DOHH2 (cell line): ENCODE data around the gene GINS3.

Experiments
- H3F3A ChIP-seq: fragments of 200-600 bp; sonication (generic), shearing (Covaris generic); 2 replicates; pipeline ENCODE4 v1.6.0; 2016; ENCODE audit warnings: antibody characterized with exemption, mild to moderate bottlenecking; ENCODE audit not compliant: control insufficient read depth, insufficient read depth
- H3K27ac ChIP-seq: fragments of 200-600 bp; sonication (generic); 2 replicates; pipeline ENCODE4 v1.5.1; 2014; ENCODE audit warnings: low read depth, mild to moderate bottlenecking, low read length, moderate library complexity
- H3K27me3 ChIP-seq: fragments of 200-600 bp; sonication (generic); 2 replicates; pipeline ENCODE4 v1.6.1; 2014; ENCODE audit warnings: mild to moderate bottlenecking, low read length, mixed read lengths; ENCODE audit not compliant: control insufficient read depth
- H3K36me3 ChIP-seq: fragments of 200-600 bp; sonication (generic); 2 replicates; pipeline ENCODE4 v1.6.1; 2014; ENCODE audit warnings: mild to moderate bottlenecking, low read length, moderate library complexity, mixed read lengths; ENCODE audit not compliant: control insufficient read depth
- H3K4me1 ChIP-seq: fragments of 200-600 bp; sonication (generic); 2 replicates; pipeline ENCODE4 v1.6.1; 2014; ENCODE audit warnings: mild to moderate bottlenecking, low read length, mixed read lengths; ENCODE audit not compliant: control insufficient read depth
- H3K4me2 ChIP-seq: fragments of 200-600 bp; sonication (generic); 2 replicates; pipeline ENCODE4 v1.6.0; 2014; ENCODE audit warnings: mild to moderate bottlenecking, low read length, moderate library complexity
- H3K4me3 ChIP-seq: fragments of 200-600 bp; sonication (generic); 2 replicates; pipeline ENCODE4 v1.5.1; 2014; ENCODE audit warnings: mild to moderate bottlenecking, low read length, mixed read lengths
- H3K79me2 ChIP-seq: fragments of 200-600 bp; sonication (generic); 2 replicates; pipeline ENCODE4 v1.6.1; 2014; ENCODE audit warnings: mild to moderate bottlenecking, low read length, mixed read lengths; ENCODE audit not compliant: control insufficient read depth
- H3K9me2 ChIP-seq: fragments of 200-600 bp; sonication (generic); replicated peaks from 2 replicates; pipeline ENCODE4 v1.6.1; 2014; ENCODE audit warnings: mild to moderate bottlenecking, low read length, mixed read lengths; ENCODE audit not compliant: control insufficient read depth
- H3K9me3 ChIP-seq: fragments of 200-600 bp; sonication (generic); 2 replicates; pipeline ENCODE4 v1.6.1; 2014; ENCODE audit warnings: antibody characterized with exemption, low read length, mixed read lengths; ENCODE audit not compliant: control insufficient read depth, insufficient read depth
- H4K20me1 ChIP-seq: fragments of 200-600 bp; sonication (generic); 2 replicates; pipeline ENCODE4 v1.6.0; 2014; ENCODE audit warnings: low read depth, mild to moderate bottlenecking, antibody characterized with exemption, low read length, moderate library complexity; ENCODE audit not compliant: control insufficient read depth, insufficient read depth
- CTCF ChIP-seq: fragments of 200-600 bp; sonication (generic); IDR thresholded peaks from one replicate; pipeline ENCODE4 v1.5.1; 2014; ENCODE audit warnings: antibody characterized with exemption, mild to moderate bottlenecking, low read depth, low read length; ENCODE audit not compliant: poor library complexity, severe bottlenecking
- EZH2phosphoT487 ChIP-seq: fragments of 200-600 bp; sonication (generic); IDR thresholded peaks from 2 replicates; pipeline ENCODE4 v1.6.1; 2017; ENCODE audit warnings: borderline replicate concordance, mild to moderate bottlenecking, antibody characterized with exemption, low read length, moderate library complexity, mixed read lengths

The GINS3 gene

GRCh38 chr16:58452640-58453039 lies 60.4 kb downstream of the GINS3 start:
- Histone ChIP-seq H3K4me3 (no peak overlapping the region), H3K79me2 (no peaks in the 10 kb centered on the region), H3K9me2 (no peaks in the 10 kb centered on the region), H3K9me3 (no peaks in the 10 kb centered on the region), H3K4me1 (no peaks in the 10 kb centered on the region), H3F3A (no peaks in the 10 kb centered on the region), H3K36me3 (0 out of 2 replicates have a peak, but pooled peaks cover 2% of the 10 kb centered on the region), H4K20me1 (no peaks in the 10 kb centered on the region), H3K27me3 (no peaks in the 10 kb centered on the region), H3K4me2 (no peak overlapping the region), H3K27ac (no peak overlapping the region)
- no peak for TF ChIP-seq CTCF
- TF ChIP-seq EZH2phosphoT487 = no peak

GRCh38 chr16:58454178-58454577 lies 61.9 kb downstream of the GINS3 start:
- H3K27ac ChIP-seq = no peak overlapping the region
- H3K9me2 ChIP-seq = no peaks in the 10 kb centered on the region
- H3K79me2 ChIP-seq = no peaks in the 10 kb centered on the region
- H3K36me3 ChIP-seq = 0 out of 2 replicates have a peak, but pooled peaks cover 2% of the 10 kb centered on the region
- no peaks in the 10 kb centered on the region for H3K9me3 ChIP-seq
- H3K4me1 ChIP-seq = no peaks in the 10 kb centered on the region
- TF ChIP-seq EZH2phosphoT487 = no peak
- TF ChIP-seq CTCF = no peak
- H3K4me3 ChIP-seq = no peak overlapping the region
- H4K20me1 ChIP-seq = no peaks in the 10 kb centered on the region
- H3K27me3 ChIP-seq = no peaks in the 10 kb centered on the region
- no peaks in the 10 kb centered on the region for H3F3A ChIP-seq
- H3K4me2 ChIP-seq = no peak overlapping the region

- Histone ChIP-seq H3K9me3 (no peaks in the 10 kb centered on the region), H3K4me2 (no peak overlapping the region), H4K20me1 (no peaks in the 10 kb centered on the region), H3K79me2 (no peaks in the 10 kb centered on the region), H3K4me1 (no peaks in the 10 kb centered on the region), H3K27me3 (no peaks in the 10 kb centered on the region), H3K36me3 (no peaks in the 10 kb centered on the region), H3K9me2 (no peaks in the 10 kb centered on the region), H3F3A (no peaks in the 10 kb centered on the region), H3K4me3 (no peak overlapping the region), H3K27ac (no peak overlapping the region)
- TF ChIP-seq CTCF = no peak
- no peak for TF ChIP-seq EZH2phosphoT487
Observed at GRCh38 chr16:58454856-58455255, 62.6 kb downstream of the GINS3 start.
